GM19239 (cell line): Measurements from ENCODE around the gene IGFBP3.
"Not testable (repeated sequence)": the region's sequence is repeated elsewhere in the genome, so short reads cannot be mapped to it uniquely, and the experiment has no call there.

ENCODE experiments used
- DNase-seq: peaks from one replicate; pipeline ENCODE4 v3.0.0; 2011; ENCODE audit warnings: low spot score; ENCODE audit not compliant: insufficient read length
- FAIRE-seq: peaks from 2 replicates; lab custom pipeline; 2011; peaks lifted over from hg19 to GRCh38; lab: Jason Lieb, UNC

The IGFBP3 gene, protein sequence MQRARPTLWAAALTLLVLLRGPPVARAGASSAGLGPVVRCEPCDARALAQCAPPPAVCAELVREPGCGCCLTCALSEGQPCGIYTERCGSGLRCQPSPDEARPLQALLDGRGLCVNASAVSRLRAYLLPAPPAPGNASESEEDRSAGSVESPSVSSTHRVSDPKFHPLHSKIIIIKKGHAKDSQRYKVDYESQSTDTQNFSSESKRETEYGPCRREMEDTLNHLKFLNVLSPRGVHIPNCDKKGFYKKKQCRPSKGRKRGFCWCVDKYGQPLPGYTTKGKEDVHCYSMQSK

GRCh38 chr7:45920502-45921380 is at the start of gene IGFBP3:
Gene IGFBP3 (minus strand): TSS chr7:45921272. CDS start chr7:45921140, 132 bp downstream.
- no peak for FAIRE-seq
- DNase-seq = no peak

GRCh38 chr7:45970454-45970853 is 49.4 kb upstream of the IGFBP3 start:
- DNase-seq (no peak), FAIRE-seq (no peak)

DNA sequence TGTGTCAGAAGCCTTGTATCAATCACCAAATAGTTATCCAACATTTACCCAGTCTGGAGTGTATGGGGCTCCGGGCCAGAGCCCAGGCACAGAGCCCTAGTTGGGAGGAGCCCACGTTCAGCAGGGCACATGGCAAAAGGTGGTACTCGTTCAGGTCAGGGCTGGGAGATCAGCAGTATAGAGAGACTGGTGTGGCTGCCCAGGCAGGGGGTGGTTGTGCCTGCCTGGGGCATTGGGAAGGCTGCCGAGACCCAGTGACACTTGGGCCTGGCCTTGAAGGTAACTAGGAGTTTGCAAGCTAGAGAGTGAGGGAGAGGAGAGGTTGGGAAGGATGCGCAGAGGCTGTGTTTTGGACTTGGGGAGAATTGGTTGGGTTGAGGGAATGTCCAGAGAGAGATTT is 48.9 kb upstream of the IGFBP3 start:
- FAIRE-seq = no peak
- DNase-seq = no peak

- FAIRE-seq (no peak), DNase-seq (no peak)
Measured at GRCh38 chr7:45968856-45969541, 47.9 kb upstream of the IGFBP3 start.

- DNase-seq (no peak), FAIRE-seq (no peak)
Measured at GRCh38 chr7:45968312-45968711, 47.2 kb upstream of the IGFBP3 start.

DNA sequence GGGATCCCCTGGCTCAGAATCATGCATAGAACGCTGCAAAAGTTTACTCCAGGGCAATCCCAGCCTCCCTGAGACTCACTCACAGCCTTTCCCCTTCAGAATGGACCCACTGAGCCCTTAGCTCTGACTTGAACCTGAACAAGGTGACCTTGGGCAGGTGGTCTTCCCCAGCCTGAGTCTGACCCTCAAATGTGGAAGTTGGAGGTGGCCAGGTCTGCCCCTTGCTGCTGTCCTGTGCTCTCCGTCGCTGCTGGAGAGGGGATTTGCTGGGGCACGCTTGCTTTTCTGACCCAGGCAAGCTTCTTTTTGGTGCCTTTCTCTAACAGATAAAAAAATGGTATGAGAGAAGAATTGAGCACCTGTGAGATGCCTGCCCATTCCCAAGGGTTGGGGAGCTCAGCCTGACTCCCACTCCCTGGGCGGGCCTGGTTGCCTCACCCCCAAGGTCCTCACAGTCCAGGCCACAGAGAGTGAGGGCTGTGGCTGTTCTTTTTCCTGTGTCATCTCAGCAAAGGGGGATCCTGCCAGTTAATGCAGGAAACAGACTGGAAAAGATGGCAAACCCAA is 46.6 kb upstream of the IGFBP3 start:
- DNase-seq (no peak), FAIRE-seq (no peak)

DNA sequence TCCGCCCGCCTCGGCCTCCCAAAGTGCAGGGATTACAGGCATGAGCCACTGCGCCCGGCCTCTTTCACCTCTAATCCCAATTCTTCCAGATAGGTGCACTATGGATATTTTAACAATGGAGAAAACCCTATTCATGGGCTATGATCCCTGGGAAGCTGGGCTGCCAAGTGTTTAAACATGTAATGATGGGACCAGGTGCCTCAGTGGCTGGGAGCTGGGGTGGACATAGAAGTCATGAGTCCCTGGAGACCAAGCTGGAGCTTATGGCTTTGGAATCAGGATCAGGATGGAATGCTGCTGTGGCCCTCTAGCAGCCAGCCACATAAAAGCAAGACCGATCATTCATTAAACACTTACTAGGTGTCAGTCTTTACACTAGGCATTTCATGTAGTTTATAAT is 41.8 kb upstream of the IGFBP3 start:
- DNase-seq (no peak), FAIRE-seq (no peak)

GRCh38 chr7:45957721-45958120 is 36.6 kb upstream of the IGFBP3 start:
- FAIRE-seq (no peak), DNase-seq (no peak)

DNA sequence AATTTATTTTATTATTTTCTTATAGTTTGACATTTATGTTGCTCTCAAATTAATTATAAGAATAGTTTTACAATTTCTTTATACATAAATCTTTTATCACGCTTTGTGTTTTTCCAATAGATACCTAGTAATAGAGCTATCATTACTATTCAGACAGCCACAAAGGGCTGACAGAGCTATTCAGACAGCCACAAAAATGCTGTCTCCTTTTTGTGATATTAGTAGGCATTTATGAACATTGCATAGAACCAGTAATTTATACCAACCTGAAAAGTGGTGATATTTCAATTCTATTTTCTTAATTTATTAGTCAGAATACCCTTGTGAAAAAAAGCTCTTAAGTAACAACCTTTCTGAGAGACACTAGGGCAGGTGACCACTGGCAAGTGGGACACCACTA is 34.2 kb upstream of the IGFBP3 start:
- DNase-seq (no peak), FAIRE-seq (no peak)

DNA sequence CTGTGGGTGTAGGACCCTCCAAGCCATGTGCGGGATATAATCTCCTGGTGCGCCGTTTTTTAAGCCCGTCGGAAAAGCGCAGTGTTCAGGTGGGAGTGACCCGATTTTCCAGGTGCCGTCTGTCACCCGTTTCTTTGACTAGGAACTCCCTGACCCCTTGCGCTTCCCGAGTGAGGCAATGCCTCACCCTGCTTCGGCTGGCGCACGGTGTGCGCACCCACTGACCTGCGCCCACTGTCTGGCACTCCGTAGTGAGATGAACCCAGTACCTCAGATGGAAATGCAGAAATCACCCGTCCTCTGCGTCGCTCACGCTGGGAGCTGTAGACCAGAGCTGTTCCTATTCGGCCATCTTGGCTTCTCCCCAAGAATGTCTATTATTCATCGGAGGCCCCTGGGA is 32.0 kb upstream of the IGFBP3 start:
- DNase-seq, FAIRE-seq: not testable (repeated sequence)

- no peak for FAIRE-seq
- DNase-seq = no peak
Measured at GRCh38 chr7:45944058-45944457, 23.0 kb upstream of the IGFBP3 start.

GRCh38 chr7:45940939-45941338 is 19.9 kb upstream of the IGFBP3 start:
- FAIRE-seq = no peak
- no peak for DNase-seq

DNA sequence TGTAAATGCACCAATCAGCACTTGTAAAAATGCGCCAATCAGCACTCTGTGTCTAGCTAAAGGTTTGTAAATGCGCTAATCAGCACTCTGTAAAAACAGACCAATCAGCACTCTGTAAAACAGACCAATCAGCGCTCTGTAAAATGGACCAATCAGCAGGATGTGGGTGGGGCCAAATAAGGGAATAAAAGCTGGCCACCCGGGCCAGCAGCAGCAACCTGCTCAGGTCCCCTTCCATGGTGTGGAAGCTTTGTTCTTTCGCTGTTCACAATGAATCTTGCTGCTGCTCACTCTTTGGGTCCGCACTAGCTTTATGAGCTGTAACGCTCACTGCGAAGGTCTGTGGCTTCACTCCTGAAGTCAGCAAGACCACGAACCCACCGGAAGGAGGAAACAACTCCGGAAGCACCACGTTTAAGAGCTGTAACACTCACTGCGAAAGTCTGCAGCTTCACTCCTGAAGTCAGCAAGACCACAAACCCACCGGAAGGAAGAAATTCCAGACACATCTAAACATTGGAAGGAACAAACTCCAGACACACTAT is 19.2 kb upstream of the IGFBP3 start:
- not testable (repeated sequence) for FAIRE-seq, DNase-seq

- FAIRE-seq (no peak), DNase-seq (no peak)
Measured at GRCh38 chr7:45939574-45939973, 18.5 kb upstream of the IGFBP3 start.

GRCh38 chr7:45938626-45939302 is 17.7 kb upstream of the IGFBP3 start:
- no peak for DNase-seq
- no peak for FAIRE-seq

DNA sequence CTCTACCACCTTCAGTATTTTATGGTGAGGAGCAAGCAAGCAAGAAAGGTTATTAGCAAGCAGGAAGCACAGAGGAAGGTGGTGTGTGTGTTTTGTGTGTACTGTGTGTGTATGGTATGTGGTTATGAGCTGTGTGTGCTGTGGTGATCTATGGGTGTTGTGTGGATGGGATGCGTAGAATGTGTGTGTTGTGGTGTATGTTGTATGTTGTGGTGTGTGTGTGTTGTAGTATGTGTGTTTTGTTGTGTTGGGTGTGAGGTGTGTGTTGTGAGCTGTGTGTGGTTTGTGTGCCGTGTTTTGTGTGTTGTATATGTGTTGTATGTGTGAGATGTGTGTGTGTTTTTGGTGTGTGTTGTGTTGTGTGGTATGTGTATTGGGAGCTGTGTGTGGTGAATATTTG is 16.8 kb upstream of the IGFBP3 start:
- FAIRE-seq = no peak

DNA sequence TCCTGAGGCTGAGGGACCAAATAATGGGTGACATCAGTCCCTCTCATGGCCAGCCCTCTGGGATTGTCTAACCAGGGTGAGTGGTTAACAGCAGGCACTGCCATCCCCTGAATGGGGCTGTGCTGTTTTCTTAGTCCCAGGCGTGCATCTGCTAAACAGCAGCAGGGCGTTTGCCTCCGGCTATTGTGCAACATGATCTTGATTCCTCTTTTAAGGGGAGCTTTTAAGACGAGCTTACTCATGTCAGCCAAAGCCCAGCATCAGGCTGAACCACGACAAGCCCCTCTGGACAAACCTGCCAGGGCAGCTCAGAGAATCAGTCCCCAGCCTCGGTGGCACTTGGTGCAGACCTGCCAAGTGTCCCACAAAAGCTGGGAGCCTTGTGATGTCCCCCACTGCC is 16.2 kb upstream of the IGFBP3 start:
- FAIRE-seq = no peak

More for the DNA sequence above, 16.8 kb upstream of the IGFBP3 start:
- DNase-seq = no peak

DNA sequence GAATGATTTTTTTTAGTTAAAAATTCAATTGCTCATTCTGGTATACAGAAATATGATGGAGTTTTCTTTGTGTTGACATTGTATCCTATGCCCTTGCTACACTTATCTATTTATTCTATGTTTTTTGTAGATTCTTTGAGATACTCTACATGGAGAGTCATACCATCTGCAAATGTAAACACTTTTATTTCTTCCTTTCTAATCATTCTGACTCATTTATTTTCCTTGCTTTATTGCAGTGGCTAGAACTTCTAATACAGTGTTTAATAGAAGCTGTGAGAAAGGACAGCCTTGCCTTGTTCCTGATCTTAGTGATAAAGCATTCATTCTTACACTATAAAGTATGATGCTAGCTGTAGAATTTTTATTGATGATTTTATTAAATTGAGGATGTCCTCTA is 9.9 kb upstream of the IGFBP3 start:
- FAIRE-seq (no peak), DNase-seq (no peak)

More for the DNA sequence above, 16.2 kb upstream of the IGFBP3 start:
- DNase-seq = no peak

DNA sequence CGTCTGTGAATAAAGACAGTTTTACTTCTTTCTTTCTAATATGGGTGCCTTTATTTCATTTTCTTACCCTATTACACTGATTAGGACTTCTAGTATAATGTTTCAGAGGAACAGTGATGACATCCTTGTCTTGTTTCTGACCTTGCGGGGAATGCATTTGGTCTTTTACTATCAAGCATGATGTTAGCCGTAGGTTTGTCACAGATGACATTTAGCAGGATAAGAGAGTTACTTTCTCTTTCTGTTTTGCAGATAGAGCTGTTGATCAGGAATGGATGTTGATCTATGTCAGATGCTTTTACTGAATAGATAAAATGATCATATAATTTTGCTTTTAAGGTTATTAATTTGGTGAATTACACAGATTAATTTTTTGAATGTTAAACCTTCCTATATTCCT is 6.6 kb upstream of the IGFBP3 start:
- no peak for DNase-seq
- no peak for FAIRE-seq

DNA sequence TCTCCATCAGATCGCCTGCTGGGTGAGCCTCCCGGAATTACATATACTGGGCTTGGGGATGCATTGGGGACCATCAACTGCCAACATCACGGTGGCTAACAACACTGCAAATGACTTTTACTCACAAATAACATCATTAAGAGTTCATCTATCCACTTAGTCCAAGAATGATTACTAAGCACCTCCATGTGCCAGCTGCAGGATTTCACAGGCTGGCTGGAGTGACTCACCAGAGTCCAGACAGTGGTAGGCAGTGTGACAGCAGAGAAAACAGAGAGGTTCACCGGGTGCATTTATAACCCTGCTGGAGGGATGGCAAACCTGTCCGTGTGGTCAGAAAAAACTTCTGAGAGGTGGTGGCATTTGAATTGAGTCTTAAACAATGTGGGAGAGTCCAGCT is 3.2 kb upstream of the IGFBP3 start:
- FAIRE-seq (no peak), DNase-seq (no peak)
